Measurements from ENCODE around the gene NFATC2. TPM values are rescaled to one million over a fixed set of nuclear protein-coding genes. Genes with fewer than 3 reads are reported as not detected.

The NFATC2 gene
- polyA plus RNA-seq, 1 donor from 2014 or later = not detected

- H3K79me2 ChIP-seq (replicated peaks; ENCODE audit: insufficient read depth, low read length) = no peaks in the 10 kb centered on the region
- H3K4me2 ChIP-seq (ENCODE audit: low read length) = no peak overlapping the region
- H3K9me3 ChIP-seq (ENCODE audit: low read length) = no peaks in the 10 kb centered on the region
- H3K27me3 ChIP-seq (ENCODE audit: insufficient read depth, low read depth, low read length) = no peaks in the 10 kb centered on the region
- no peaks in the 10 kb centered on the region for H3F3A ChIP-seq (ENCODE audit: insufficient read depth, low read length, poor library complexity, severe bottlenecking)
- H3K9ac ChIP-seq (ENCODE audit: low read length) = no peak overlapping the region
- no peak overlapping the region for H3K4me3 ChIP-seq (ENCODE audit: low read length)
- H3K9me2 ChIP-seq (ENCODE audit: insufficient read depth, low read length) = no peaks in the 10 kb centered on the region
- TF ChIP-seq CTCF (IDR thresholded peaks at IDR 0.05; ENCODE audit: poor library complexity, severe bottlenecking) = no peak
- TF ChIP-seq RAD21 (conservative IDR thresholded peaks at IDR 0.05) = no peak
- no peak for TF ChIP-seq MXI1 (conservative IDR thresholded peaks at IDR 0.05; ENCODE audit: poor library complexity, severe bottlenecking)
- TF ChIP-seq EZH2 (IDR thresholded peaks at IDR 0.05; ENCODE audit: borderline replicate concordance, insufficient read depth, low read length, poor library complexity, severe bottlenecking) = no peak
- TF ChIP-seq EP300 (conservative IDR thresholded peaks at IDR 0.05; ENCODE audit: poor library complexity, severe bottlenecking) = no peak
- TF ChIP-seq TAF1 (IDR thresholded peaks at IDR 0.05; ENCODE audit: low read depth) = no peak
- TF ChIP-seq POLR2AphosphoS5 (IDR thresholded peaks at IDR 0.05) = no peak
- TF ChIP-seq SMC3 (conservative IDR thresholded peaks at IDR 0.05; ENCODE audit: poor library complexity) = no peak
- TF ChIP-seq, protein P1, sequence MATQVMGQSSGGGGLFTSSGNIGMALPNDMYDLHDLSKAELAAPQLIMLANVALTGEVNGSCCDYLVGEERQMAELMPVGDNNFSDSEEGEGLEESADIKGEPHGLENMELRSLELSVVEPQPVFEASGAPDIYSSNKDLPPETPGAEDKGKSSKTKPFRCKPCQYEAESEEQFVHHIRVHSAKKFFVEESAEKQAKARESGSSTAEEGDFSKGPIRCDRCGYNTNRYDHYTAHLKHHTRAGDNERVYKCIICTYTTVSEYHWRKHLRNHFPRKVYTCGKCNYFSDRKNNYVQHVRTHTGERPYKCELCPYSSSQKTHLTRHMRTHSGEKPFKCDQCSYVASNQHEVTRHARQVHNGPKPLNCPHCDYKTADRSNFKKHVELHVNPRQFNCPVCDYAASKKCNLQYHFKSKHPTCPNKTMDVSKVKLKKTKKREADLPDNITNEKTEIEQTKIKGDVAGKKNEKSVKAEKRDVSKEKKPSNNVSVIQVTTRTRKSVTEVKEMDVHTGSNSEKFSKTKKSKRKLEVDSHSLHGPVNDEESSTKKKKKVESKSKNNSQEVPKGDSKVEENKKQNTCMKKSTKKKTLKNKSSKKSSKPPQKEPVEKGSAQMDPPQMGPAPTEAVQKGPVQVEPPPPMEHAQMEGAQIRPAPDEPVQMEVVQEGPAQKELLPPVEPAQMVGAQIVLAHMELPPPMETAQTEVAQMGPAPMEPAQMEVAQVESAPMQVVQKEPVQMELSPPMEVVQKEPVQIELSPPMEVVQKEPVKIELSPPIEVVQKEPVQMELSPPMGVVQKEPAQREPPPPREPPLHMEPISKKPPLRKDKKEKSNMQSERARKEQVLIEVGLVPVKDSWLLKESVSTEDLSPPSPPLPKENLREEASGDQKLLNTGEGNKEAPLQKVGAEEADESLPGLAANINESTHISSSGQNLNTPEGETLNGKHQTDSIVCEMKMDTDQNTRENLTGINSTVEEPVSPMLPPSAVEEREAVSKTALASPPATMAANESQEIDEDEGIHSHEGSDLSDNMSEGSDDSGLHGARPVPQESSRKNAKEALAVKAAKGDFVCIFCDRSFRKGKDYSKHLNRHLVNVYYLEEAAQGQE (IDR thresholded peaks at IDR 0.05; ENCODE audit: borderline replicate concordance) = no peak
- no peak overlapping the region for H3K27ac ChIP-seq (ENCODE audit: low read length)
- no peaks in the 10 kb centered on the region for H4K20me1 ChIP-seq (ENCODE audit: insufficient read depth)
- H2AFZ ChIP-seq (ENCODE audit: low read depth, low read length) = no peak overlapping the region
- H3K36me3 ChIP-seq (ENCODE audit: insufficient read depth, low read length) = no peaks in the 10 kb centered on the region
Observed at GRCh38 chr20:51422514-51423289, 119.8 kb downstream of the NFATC2 start.

DNA sequence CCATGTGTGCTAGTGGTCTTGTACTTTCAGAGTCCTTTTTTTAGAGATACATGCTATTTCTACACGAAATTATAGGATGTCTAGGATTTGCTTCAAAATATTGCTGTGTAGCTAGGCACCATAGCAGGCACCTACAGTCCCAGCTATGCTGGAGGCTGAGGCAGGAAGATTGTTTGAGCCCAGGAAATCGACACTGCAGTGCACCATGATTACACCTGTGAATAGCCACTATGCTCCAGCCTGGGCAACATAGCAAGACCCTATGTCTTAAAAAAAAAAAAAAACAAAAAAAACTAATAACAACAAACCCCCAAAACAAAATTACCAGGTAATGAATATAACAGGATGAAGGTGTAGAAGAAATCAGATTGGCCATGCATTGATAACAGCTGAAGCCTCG, 121.7 kb downstream of the NFATC2 start:
- no peaks in the 10 kb centered on the region for H3K36me3 ChIP-seq (ENCODE audit: insufficient read depth, low read length)
- no peak overlapping the region for H3K4me3 ChIP-seq (ENCODE audit: low read length)
- no peaks in the 10 kb centered on the region for H3K27me3 ChIP-seq (ENCODE audit: insufficient read depth, low read depth, low read length)
- H3K4me2 ChIP-seq (ENCODE audit: low read length) = no peak overlapping the region
- no peaks in the 10 kb centered on the region for H3K79me2 ChIP-seq (replicated peaks; ENCODE audit: insufficient read depth, low read length)
- no peaks in the 10 kb centered on the region for H3K9me2 ChIP-seq (ENCODE audit: insufficient read depth, low read length)
- H3F3A ChIP-seq (ENCODE audit: insufficient read depth, low read length, poor library complexity, severe bottlenecking) = no peaks in the 10 kb centered on the region
- no peak for TF ChIP-seq MXI1 (conservative IDR thresholded peaks at IDR 0.05; ENCODE audit: poor library complexity, severe bottlenecking)
- no peak overlapping the region for H3K27ac ChIP-seq (ENCODE audit: low read length)
- no peak overlapping the region for H2AFZ ChIP-seq (ENCODE audit: low read depth, low read length)
- H4K20me1 ChIP-seq (ENCODE audit: insufficient read depth) = no peaks in the 10 kb centered on the region
- no peaks in the 10 kb centered on the region for H3K9me3 ChIP-seq (ENCODE audit: low read length)
- no peak overlapping the region for H3K9ac ChIP-seq (ENCODE audit: low read length)
